RCC 7860 (cell line): ENCODE results near the gene INPP5B.

Experiments used
- DNase-seq: peaks from one replicate; pipeline ENCODE4 v3.0.0-alpha.2; 2015; ENCODE audit warnings: low spot score
- FAIRE-seq: peaks from 2 replicates; lab custom pipeline; 2012; peaks lifted over from hg19 to GRCh38; lab: Jason Lieb, UNC

The INPP5B gene

GRCh38 chr1:37845049-37845646 is 101.7 kb downstream of the INPP5B start:
- DNase-seq (no peak), FAIRE-seq (no peak)

DNA sequence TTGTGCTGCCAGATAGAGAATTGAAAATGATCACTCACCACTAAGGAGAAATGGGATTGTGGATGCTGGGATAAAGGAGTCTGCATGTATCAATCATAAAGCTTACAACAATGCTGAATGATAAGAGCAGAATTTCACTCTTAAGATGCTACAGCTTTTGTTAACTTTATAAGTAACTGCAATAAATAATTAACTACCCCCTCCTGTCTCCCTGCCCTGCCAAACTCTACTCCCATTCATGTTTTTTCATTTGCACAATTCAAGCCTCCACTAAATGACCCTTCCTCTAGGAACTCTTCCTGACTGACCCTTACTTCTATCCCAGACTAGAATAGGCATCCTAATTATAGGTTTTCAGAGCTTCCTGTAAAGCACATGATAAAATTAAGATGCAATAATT is 102.3 kb downstream of the INPP5B start:
- no peak for DNase-seq

GRCh38 chr1:37841652-37842051 is 105.2 kb downstream of the INPP5B start:
- FAIRE-seq: no peak

More for the DNA sequence above, 102.3 kb downstream of the INPP5B start:
- no peak for FAIRE-seq

GRCh38 chr1:37840711-37841110 is 106.1 kb downstream of the INPP5B start:
- no peak for DNase-seq
- FAIRE-seq: no peak

More at GRCh38 chr1:37841652-37842051, 105.2 kb downstream of the INPP5B start:
- no peak for DNase-seq

GRCh38 chr1:37839676-37840075 is 107.2 kb downstream of the INPP5B start:
- no peak for FAIRE-seq
- DNase-seq: no peak

GRCh38 chr1:37836788-37837187 is 110.1 kb downstream of the INPP5B start:
- FAIRE-seq: no peak
- no peak for DNase-seq

- no peak for FAIRE-seq
These were observed 115.0 kb downstream of the INPP5B start for GRCh38 chr1:37831809-37832208.

DNA sequence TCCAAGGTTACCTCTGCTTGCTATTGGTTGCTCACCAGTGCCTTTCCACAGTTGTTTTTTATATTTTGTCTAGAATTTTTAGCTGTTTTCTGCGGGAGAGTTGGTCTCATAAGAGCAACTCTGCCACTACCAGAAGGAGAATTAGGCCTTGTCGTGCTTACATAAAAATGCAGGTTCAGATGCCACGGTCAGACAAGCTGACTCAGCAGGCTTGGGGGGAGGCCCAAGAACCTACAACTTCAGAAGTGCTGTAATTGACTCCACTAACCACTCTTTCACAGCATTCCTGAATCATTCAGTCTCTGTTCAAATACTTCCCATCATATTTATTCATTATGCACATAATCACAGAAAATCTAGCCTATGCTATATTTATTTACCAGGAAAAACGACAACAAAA is 115.7 kb downstream of the INPP5B start:
- FAIRE-seq (no peak), DNase-seq (no peak)

More at GRCh38 chr1:37831809-37832208, 115.0 kb downstream of the INPP5B start:
- no peak for DNase-seq

DNA sequence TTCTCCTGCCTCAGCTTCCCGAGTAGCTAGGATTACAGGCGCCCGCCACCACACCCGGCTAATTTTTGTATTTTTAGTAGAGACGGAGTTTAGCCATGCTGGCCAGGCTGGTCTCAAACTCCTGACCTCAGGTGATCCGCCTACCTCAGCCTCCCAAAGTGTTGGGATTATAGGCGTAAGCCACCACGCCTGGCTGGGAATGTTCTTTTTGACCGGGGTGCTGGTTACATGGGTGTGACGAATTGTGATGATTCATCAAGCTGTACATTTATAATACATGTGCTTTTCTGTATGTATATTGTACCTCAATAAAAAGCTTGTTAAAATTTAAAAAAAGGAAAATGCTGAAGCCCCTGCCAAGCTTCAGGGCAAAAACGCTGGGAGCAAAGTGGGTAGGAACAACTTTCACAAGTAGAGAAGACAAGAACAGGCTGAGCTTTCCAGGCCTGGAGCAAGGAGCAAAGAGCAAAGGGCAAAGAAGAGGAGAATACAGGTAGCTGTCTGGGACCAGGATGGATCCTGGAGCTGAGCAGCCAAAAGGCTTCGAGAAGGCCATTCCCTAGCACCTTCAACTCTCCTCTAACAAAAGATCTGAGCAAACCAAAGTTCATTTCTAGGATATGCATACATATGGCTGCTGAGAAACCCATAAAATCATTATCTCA is 118.3 kb downstream of the INPP5B start:
- DNase-seq (no peak), FAIRE-seq (no peak)

- DNase-seq: no peak
- FAIRE-seq: no peak
These were observed 121.3 kb downstream of the INPP5B start for GRCh38 chr1:37825506-37825905.

GRCh38 chr1:37824001-37824400 is 122.9 kb downstream of the INPP5B start:
- FAIRE-seq (no peak), DNase-seq (no peak)

GRCh38 chr1:37822906-37823815 is 123.7 kb downstream of the INPP5B start:
- FAIRE-seq (no peak), DNase-seq (peak; percentile 17)

- FAIRE-seq (no peak), DNase-seq (no peak)
These were observed 125.4 kb downstream of the INPP5B start for GRCh38 chr1:37821481-37821880.

- no peak for DNase-seq
- no peak for FAIRE-seq
These were observed 129.4 kb downstream of the INPP5B start for GRCh38 chr1:37817481-37817880.

GRCh38 chr1:37814252-37814651 is 132.6 kb downstream of the INPP5B start:
- no peak for DNase-seq
- FAIRE-seq: no peak

DNA sequence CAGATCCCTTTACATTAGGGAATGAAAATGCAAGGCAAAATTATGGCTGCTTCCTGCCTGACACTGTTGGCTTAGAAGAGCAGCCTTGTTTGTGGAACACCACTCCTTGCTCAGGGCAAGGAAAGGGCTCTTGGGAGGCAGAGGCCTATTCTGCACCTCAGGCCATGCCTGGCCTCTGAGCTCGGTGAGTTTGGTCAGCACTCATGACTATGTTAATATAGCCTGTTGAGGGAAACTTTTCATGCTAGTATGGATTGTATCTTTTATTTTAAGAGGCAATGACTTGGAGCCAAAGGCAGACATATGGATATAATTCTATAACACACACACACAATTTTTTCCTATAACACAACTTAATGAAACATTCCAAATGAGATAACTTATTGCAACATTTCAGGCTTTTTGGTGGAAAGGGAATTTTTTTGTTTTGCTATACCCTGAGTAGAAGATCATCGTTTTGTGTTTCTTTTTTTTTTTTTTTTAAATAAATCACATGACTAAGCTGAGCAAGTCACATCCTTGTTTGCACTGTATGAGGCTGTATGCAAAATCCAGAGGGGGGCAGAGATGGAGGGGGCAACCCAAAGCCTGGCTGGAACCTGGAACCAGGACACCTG is 133.2 kb downstream of the INPP5B start:
- FAIRE-seq: no peak

GRCh38 chr1:37811027-37811655 is 135.7 kb downstream of the INPP5B start:
- FAIRE-seq (peak; percentile 45), DNase-seq (peak; percentile 58)

More for the DNA sequence above, 133.2 kb downstream of the INPP5B start:
- no peak for DNase-seq
